Neural cell (in vitro differentiated cells): ENCODE data around the gene GAREM1. TPM values are rescaled to one million over a fixed set of nuclear protein-coding genes. Genes with fewer than 3 reads are reported as not detected.

Source experiments
- H2AFZ ChIP-seq: fragments of 200-600, 300-800 bp; sonication (generic), shearing (Covaris generic); 2 replicates; pipeline ENCODE4 v1.6.0; 2014; ENCODE audit warnings: low read depth, mild to moderate bottlenecking, antibody characterized with exemption, low read length, moderate library complexity
- H3F3A ChIP-seq: fragments of 200-600 bp; shearing (Covaris generic); 2 replicates; pipeline ENCODE4 v1.6.1; 2016; ENCODE audit warnings: mild to moderate bottlenecking, moderate library complexity, mixed read lengths, antibody characterized with exemption, low read length; ENCODE audit not compliant: insufficient read depth, poor library complexity, severe bottlenecking
- H3K27ac ChIP-seq: fragments of 200-600, 300-800 bp; sonication (generic), shearing (Covaris generic); 2 replicates; pipeline ENCODE4 v1.5.1; 2014; ENCODE audit warnings: mild to moderate bottlenecking, low read length, moderate library complexity
- H3K27me3 ChIP-seq: fragments of 300-800, 200-600 bp; sonication (generic), shearing (Covaris generic); 2 replicates; pipeline ENCODE4 v1.6.0; 2014; ENCODE audit warnings: mild to moderate bottlenecking, low read depth, low read length, moderate library complexity; ENCODE audit not compliant: insufficient read depth
- H3K36me3 ChIP-seq: fragments of 300-800, 200-600 bp; sonication (generic), shearing (Covaris generic); 2 replicates; pipeline ENCODE4 v1.5.1; 2014; ENCODE audit warnings: mild to moderate bottlenecking, antibody characterized with exemption, low read length, moderate library complexity; ENCODE audit not compliant: insufficient read depth
- H3K4me2 ChIP-seq: fragments of 300-800, 200-600 bp; sonication (generic), shearing (Covaris generic); 2 replicates; pipeline ENCODE4 v1.6.0; 2014; ENCODE audit warnings: mild to moderate bottlenecking, low read length
- H3K4me3 ChIP-seq: fragments of 300-800, 200-600 bp; sonication (generic), shearing (Covaris generic); 2 replicates; pipeline ENCODE4 v1.5.1; 2014; ENCODE audit warnings: mild to moderate bottlenecking, low read length, moderate library complexity
- H3K79me2 ChIP-seq: fragments of 200-600 bp; shearing (Covaris generic); replicated peaks from 2 replicates; pipeline ENCODE4 v1.6.0; 2014; ENCODE audit warnings: mild to moderate bottlenecking, low read length, moderate library complexity; ENCODE audit not compliant: insufficient read depth
- H3K9ac ChIP-seq: fragments of 300-800, 200-600 bp; sonication (generic), shearing (Covaris generic); 2 replicates; pipeline ENCODE4 v1.6.1; 2016; ENCODE audit warnings: mild to moderate bottlenecking, low read length, mixed read lengths
- H3K9me2 ChIP-seq: fragments of 200-600 bp; shearing (Covaris generic); 2 replicates; pipeline ENCODE4 v1.6.1; 2016; ENCODE audit warnings: mild to moderate bottlenecking, low read length, mixed read lengths; ENCODE audit not compliant: insufficient read depth
- H3K9me3 ChIP-seq: fragments of 200-600, 300-800 bp; sonication (generic), shearing (Covaris generic); 2 replicates; pipeline ENCODE4 v1.6.1; 2016; ENCODE audit warnings: mild to moderate bottlenecking, mixed run types, low read length, moderate library complexity, mixed read lengths
- H4K20me1 ChIP-seq: fragments of 200-600 bp; shearing (Covaris generic); 2 replicates; pipeline ENCODE4 v1.6.1; 2016; ENCODE audit warnings: mild to moderate bottlenecking, mixed run types; ENCODE audit not compliant: insufficient read depth
- EP300 ChIP-seq: fragments of 450-650 bp; conservative IDR thresholded peaks from 2 replicates; pipeline ENCODE4 v1.6.1; 2014; ENCODE audit warnings: antibody characterized with exemption, mild to moderate bottlenecking, moderate library complexity; ENCODE audit not compliant: poor library complexity, severe bottlenecking
- EZH2 ChIP-seq: fragments of 200-600, 300-800 bp; shearing (Covaris generic), sonication (generic); IDR thresholded peaks from 2 replicates; pipeline ENCODE4 v1.6.1; 2014; ENCODE audit warnings: antibody characterized with exemption, low read length, borderline replicate concordance, mild to moderate bottlenecking; ENCODE audit not compliant: insufficient read depth, poor library complexity, severe bottlenecking
- MXI1 ChIP-seq: fragments of 450-650 bp; conservative IDR thresholded peaks from 2 replicates; pipeline ENCODE4 v1.6.1; 2014; ENCODE audit warnings: antibody characterized with exemption, mild to moderate bottlenecking; ENCODE audit not compliant: poor library complexity, severe bottlenecking
- POLR2AphosphoS5 ChIP-seq: IDR thresholded peaks from 2 replicates; pipeline ENCODE4 v1.6.1; 2012
- RAD21 ChIP-seq: fragments of 450-650 bp; conservative IDR thresholded peaks from 2 replicates; pipeline ENCODE4 v1.6.1; 2014; ENCODE audit warnings: antibody characterized with exemption, mild to moderate bottlenecking, moderate library complexity
- SMC3 ChIP-seq: fragments of 450-650 bp; conservative IDR thresholded peaks from 2 replicates; pipeline ENCODE4 v1.6.1; 2014; ENCODE audit warnings: antibody characterized with exemption, mild to moderate bottlenecking, moderate library complexity; ENCODE audit not compliant: poor library complexity
- TAF1 ChIP-seq: IDR thresholded peaks from 2 replicates; pipeline ENCODE4 v1.6.1; 2012; ENCODE audit warnings: low read depth
- polyA plus RNA-seq: library from polyadenylated mRNA; depleted of rRNA; stranded (reverse); fragments of >200 nt; gene quantifications from 2 replicates; pipeline ENCODE4 v1.2.3, GENCODE V29; 2014
- TF ChIP-seq, protein P1 (sequence below): fragments of 450-650 bp; IDR thresholded peaks from 2 replicates; pipeline ENCODE4 v1.5.1; 2014; ENCODE audit warnings: antibody characterized with exemption, mild to moderate bottlenecking, moderate library complexity; ENCODE audit not compliant: poor library complexity, severe bottlenecking
- TF ChIP-seq, protein P2 (sequence below): IDR thresholded peaks from 2 replicates; pipeline ENCODE4 v1.6.1; 2012; ENCODE audit warnings: borderline replicate concordance

The GAREM1 gene
- polyA plus RNA-seq, 1 donor from 2014 or later: 1.3 TPM

DNA sequence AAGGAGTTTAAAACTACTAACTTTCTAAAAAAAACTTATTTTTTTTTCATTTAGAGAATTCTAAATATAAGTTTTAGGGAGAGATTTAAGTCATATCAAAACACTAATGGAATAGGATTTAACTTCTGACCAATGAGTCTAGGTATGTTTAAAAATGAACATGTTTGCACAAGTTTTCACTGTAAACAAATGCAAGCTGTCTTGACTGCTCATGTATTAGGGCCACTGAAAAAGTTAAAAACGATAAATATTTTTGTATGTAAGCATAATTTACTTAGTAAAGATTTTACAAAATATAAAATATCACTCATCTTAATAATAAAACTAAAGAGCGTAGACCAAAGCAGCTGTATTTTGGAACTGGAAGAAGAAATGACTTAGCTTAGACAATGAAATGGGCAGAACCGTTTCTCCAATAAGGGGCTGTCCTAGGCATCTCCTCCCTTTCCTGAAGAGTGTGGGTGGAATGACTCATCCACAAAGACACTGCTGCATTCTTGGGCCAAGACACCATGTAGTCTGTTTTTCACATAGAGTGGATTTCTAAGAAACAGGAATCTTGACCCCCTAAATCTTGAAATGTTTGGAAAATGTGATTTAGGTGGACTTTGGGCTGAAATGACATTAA, 162.1 kb downstream of the GAREM1 start:
- H3K4me3 ChIP-seq: no peak overlapping the region
- no peaks in the 10 kb centered on the region for H4K20me1 ChIP-seq
- H3K9me2 ChIP-seq: no peaks in the 10 kb centered on the region
- no peaks in the 10 kb centered on the region for H3K36me3 ChIP-seq
- H3F3A ChIP-seq: no peaks in the 10 kb centered on the region
- H2AFZ ChIP-seq: no peak overlapping the region
- TF ChIP-seq SMC3 (no peak), EZH2 (no peak), TAF1 (no peak), MXI1 (no peak), POLR2AphosphoS5 (no peak), EP300 (no peak)
- TF ChIP-seq, protein P1, sequence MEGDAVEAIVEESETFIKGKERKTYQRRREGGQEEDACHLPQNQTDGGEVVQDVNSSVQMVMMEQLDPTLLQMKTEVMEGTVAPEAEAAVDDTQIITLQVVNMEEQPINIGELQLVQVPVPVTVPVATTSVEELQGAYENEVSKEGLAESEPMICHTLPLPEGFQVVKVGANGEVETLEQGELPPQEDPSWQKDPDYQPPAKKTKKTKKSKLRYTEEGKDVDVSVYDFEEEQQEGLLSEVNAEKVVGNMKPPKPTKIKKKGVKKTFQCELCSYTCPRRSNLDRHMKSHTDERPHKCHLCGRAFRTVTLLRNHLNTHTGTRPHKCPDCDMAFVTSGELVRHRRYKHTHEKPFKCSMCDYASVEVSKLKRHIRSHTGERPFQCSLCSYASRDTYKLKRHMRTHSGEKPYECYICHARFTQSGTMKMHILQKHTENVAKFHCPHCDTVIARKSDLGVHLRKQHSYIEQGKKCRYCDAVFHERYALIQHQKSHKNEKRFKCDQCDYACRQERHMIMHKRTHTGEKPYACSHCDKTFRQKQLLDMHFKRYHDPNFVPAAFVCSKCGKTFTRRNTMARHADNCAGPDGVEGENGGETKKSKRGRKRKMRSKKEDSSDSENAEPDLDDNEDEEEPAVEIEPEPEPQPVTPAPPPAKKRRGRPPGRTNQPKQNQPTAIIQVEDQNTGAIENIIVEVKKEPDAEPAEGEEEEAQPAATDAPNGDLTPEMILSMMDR: no peak
- TF ChIP-seq, protein P2, sequence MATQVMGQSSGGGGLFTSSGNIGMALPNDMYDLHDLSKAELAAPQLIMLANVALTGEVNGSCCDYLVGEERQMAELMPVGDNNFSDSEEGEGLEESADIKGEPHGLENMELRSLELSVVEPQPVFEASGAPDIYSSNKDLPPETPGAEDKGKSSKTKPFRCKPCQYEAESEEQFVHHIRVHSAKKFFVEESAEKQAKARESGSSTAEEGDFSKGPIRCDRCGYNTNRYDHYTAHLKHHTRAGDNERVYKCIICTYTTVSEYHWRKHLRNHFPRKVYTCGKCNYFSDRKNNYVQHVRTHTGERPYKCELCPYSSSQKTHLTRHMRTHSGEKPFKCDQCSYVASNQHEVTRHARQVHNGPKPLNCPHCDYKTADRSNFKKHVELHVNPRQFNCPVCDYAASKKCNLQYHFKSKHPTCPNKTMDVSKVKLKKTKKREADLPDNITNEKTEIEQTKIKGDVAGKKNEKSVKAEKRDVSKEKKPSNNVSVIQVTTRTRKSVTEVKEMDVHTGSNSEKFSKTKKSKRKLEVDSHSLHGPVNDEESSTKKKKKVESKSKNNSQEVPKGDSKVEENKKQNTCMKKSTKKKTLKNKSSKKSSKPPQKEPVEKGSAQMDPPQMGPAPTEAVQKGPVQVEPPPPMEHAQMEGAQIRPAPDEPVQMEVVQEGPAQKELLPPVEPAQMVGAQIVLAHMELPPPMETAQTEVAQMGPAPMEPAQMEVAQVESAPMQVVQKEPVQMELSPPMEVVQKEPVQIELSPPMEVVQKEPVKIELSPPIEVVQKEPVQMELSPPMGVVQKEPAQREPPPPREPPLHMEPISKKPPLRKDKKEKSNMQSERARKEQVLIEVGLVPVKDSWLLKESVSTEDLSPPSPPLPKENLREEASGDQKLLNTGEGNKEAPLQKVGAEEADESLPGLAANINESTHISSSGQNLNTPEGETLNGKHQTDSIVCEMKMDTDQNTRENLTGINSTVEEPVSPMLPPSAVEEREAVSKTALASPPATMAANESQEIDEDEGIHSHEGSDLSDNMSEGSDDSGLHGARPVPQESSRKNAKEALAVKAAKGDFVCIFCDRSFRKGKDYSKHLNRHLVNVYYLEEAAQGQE: no peak
- H3K9me3 ChIP-seq: no peaks in the 10 kb centered on the region
- H3K27me3 ChIP-seq: no peaks in the 10 kb centered on the region
- H3K79me2 ChIP-seq: no peaks in the 10 kb centered on the region
- H3K4me2 ChIP-seq: no peak overlapping the region
- no peak overlapping the region for H3K9ac ChIP-seq
- H3K27ac ChIP-seq: no peak overlapping the region

DNA sequence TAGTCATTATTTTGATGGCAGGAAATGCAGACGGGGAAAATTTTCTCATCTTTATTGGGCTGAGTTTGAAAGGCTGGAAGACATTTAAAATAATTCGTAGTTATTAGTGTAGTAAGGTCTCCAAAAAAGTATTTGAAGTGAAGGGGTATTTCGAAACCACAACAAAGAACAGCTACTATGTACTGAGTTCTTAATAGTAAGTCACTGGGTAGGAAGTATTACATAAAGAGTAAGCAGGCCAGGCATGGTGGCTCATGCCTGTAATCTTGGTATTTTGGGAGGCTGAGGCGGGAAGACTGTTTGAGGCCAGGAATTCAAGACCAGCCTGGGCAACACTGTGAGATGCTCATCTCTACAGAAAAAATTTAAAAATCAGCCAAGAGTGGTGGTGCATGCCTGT, 167.3 kb downstream of the GAREM1 start:
- H3K27ac ChIP-seq: no peak overlapping the region
- H4K20me1 ChIP-seq: no peaks in the 10 kb centered on the region
- no peaks in the 10 kb centered on the region for H3K79me2 ChIP-seq
- H3F3A ChIP-seq: no peaks in the 10 kb centered on the region
- no peak overlapping the region for H3K4me2 ChIP-seq
- TF ChIP-seq, protein P1: no peak
- no peak for TF ChIP-seq TAF1
- TF ChIP-seq, protein P2: no peak
- TF ChIP-seq POLR2AphosphoS5: no peak
- TF ChIP-seq RAD21: no peak
- TF ChIP-seq SMC3: no peak
- TF ChIP-seq EP300: no peak
- TF ChIP-seq MXI1: no peak
- no peak for TF ChIP-seq EZH2
- H3K9me2 ChIP-seq: no peaks in the 10 kb centered on the region
- H3K9ac ChIP-seq: no peak overlapping the region
- no peaks in the 10 kb centered on the region for H3K27me3 ChIP-seq
- H3K4me3 ChIP-seq: no peak overlapping the region
- H3K9me3 ChIP-seq: no peaks in the 10 kb centered on the region
- no peaks in the 10 kb centered on the region for H3K36me3 ChIP-seq
- H2AFZ ChIP-seq: no peak overlapping the region
